ENCODE measurements around the gene NDUFA13.
A peak's percentile ranks its signal among the peaks of the same experiment; 100 is the strongest.

NDUFA13 gene

DNA sequence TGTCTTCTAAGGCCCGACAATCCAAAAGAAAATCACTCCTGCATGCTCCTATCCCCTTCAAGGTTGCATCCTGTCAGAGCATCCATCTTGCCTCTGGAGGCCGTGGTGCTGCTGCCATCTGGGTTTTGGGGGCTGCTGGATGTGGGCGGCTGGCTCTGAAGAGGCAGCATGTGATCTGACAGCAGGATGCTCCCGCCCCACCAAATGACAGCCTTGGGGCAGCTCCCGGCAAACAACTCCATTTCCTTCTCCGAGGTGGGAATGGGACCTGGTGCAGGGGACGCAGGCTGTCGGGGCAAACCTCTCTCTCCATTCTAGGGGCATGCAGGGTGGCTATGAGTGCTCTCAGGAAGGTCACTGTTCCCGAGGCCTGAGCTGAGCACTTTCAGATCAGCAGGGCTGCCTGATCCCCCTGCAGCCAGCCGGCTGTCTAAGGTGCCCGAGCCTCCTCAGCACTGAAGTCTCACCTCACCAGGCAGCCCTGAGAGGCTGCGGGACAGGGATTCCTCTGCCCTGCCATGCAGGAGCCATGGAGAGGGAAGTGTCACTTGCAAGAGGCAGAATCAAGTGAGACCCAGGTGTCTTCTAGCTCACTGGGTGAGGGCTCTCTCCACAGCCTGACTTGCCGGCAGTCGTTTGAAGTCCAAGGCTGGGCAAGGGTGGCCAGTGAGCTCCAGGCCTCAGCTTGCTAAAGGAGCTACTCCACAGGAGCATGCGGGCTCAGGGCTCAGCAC is 29.5 kb upstream of the NDUFA13 start:
- no peak overlapping the region for H3K9ac ChIP-seq (ENCODE audit: low read length)
- H3K79me2 ChIP-seq (ENCODE audit: insufficient read depth, low read length) = peaks cover 56% of the 10 kb centered on the region
- H3K27me3 ChIP-seq (ENCODE audit: low read length) = no peaks in the 10 kb centered on the region
- H3K36me3 ChIP-seq (ENCODE audit: low read length) = no peaks in the 10 kb centered on the region
- no peak overlapping the region for H2AFZ ChIP-seq (ENCODE audit: low read depth, low read length, severe bottlenecking)
- H3K27ac ChIP-seq (ENCODE audit: low read depth, low read length) = no peak overlapping the region
- H3K9me2 ChIP-seq (replicated peaks; ENCODE audit: insufficient read depth, low read length) = no peaks in the 10 kb centered on the region
- no peaks in the 10 kb centered on the region for H3K9me3 ChIP-seq (ENCODE audit: insufficient read depth, low read length)
- no peak overlapping the region for H3K4me3 ChIP-seq (ENCODE audit: insufficient read depth, low read length, poor library complexity, severe bottlenecking)
- H3K4me2 ChIP-seq (ENCODE audit: low read depth, low read length, poor library complexity, severe bottlenecking) = no peak overlapping the region
- H3F3A ChIP-seq (ENCODE audit: insufficient read depth) = peaks cover 17% of the 10 kb centered on the region
- no peaks in the 10 kb centered on the region; the same call in 1 of the 2 replicates for H4K20me1 ChIP-seq (ENCODE audit: low read depth, low read length)
- no peak for TF ChIP-seq EZH2phosphoT487 (conservative IDR thresholded peaks at IDR 0.05; ENCODE audit: low read length)
- TF ChIP-seq CTCF (IDR thresholded peaks at IDR 0.05; ENCODE audit: insufficient read depth, low read length, poor library complexity, severe bottlenecking) = no peak

DNA sequence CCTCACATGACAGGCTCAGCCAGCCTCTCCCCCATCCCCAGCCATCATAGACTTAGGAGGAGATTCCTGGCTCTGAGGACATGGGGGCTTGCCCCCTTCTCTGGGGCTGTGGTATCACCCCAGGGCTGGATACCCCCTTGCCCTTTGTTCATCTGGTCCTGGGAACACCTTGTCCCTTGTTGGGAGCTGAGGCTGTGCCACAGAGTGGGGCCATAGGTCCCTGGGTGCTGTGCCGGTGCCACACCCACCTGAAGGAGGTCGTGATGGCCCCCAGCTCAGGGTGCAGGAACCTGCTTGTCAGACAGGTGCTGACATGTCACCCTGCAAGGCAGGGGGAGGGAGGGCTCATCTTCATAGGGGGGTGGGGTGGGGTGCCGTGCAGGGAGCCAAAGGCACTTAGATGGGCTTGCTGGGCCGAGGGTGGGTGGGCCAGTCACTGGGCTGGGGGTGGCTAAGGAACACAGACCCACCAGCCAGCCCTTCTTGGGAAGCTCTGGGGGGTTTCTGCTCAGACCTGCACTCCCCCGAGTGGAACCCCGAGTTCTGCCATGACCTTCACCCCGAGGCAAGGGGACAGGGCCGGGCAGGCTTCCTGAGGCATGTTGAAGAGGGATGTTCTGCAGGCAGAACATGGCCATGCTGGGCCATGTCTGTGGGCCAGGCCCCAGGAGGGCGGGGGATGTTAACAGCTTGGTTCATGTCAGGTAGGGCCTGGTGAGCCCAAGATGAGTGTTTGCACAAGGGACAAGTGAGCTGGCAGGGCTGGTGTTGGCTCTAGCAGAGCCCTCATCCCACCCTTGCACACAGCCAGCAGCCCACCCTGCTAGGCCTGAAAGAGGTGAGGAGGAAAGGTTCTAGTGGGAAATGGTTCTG is 28.7 kb upstream of the NDUFA13 start:
- no peak for TF ChIP-seq EZH2phosphoT487 (conservative IDR thresholded peaks at IDR 0.05; ENCODE audit: low read length)
- no peak for TF ChIP-seq CTCF (IDR thresholded peaks at IDR 0.05; ENCODE audit: insufficient read depth, low read length, poor library complexity, severe bottlenecking)
- no peak overlapping the region for H3K27ac ChIP-seq (ENCODE audit: low read depth, low read length)

GRCh38 chr19:19487950-19488874 is 27.8 kb upstream of the NDUFA13 start:
- H3K27ac ChIP-seq (ENCODE audit: low read depth, low read length) = peak overlapping the region; percentile 71
- H3K9me2 ChIP-seq (replicated peaks; ENCODE audit: insufficient read depth, low read length) = no peaks in the 10 kb centered on the region
- H3F3A ChIP-seq (ENCODE audit: insufficient read depth) = peaks cover 17% of the 10 kb centered on the region
- peaks cover 51% of the 10 kb centered on the region for H3K79me2 ChIP-seq (ENCODE audit: insufficient read depth, low read length)
- H3K4me2 ChIP-seq (ENCODE audit: low read depth, low read length, poor library complexity, severe bottlenecking) = peak overlapping the region; percentile 22
- H3K27me3 ChIP-seq (ENCODE audit: low read length) = no peaks in the 10 kb centered on the region
- peak overlapping the region; percentile 25; the same call in 1 of the 2 replicates for H3K9ac ChIP-seq (ENCODE audit: low read length)
- H3K36me3 ChIP-seq (ENCODE audit: low read length) = no peaks in the 10 kb centered on the region
- H2AFZ ChIP-seq (ENCODE audit: low read depth, low read length, severe bottlenecking) = no peak overlapping the region
- H3K4me3 ChIP-seq (ENCODE audit: insufficient read depth, low read length, poor library complexity, severe bottlenecking) = no peak overlapping the region
- H4K20me1 ChIP-seq (ENCODE audit: low read depth, low read length) = no peaks in the 10 kb centered on the region
- H3K9me3 ChIP-seq (ENCODE audit: insufficient read depth, low read length) = no peaks in the 10 kb centered on the region
- TF ChIP-seq EZH2phosphoT487 (conservative IDR thresholded peaks at IDR 0.05; ENCODE audit: low read length) = no peak
- no peak for TF ChIP-seq CTCF (IDR thresholded peaks at IDR 0.05; ENCODE audit: insufficient read depth, low read length, poor library complexity, severe bottlenecking)

More for the DNA sequence above, 28.7 kb upstream of the NDUFA13 start:
- Histone ChIP-seq H2AFZ (ENCODE audit: low read depth, low read length, severe bottlenecking) (no peak overlapping the region), H3K27me3 (ENCODE audit: low read length) (no peaks in the 10 kb centered on the region), H4K20me1 (ENCODE audit: low read depth, low read length) (no peaks in the 10 kb centered on the region), H3K4me2 (ENCODE audit: low read depth, low read length, poor library complexity, severe bottlenecking) (no peak overlapping the region), H3K9me3 (ENCODE audit: insufficient read depth, low read length) (no peaks in the 10 kb centered on the region), H3F3A (ENCODE audit: insufficient read depth) (peaks cover 17% of the 10 kb centered on the region), H3K9ac (ENCODE audit: low read length) (no peak overlapping the region), H3K9me2 (replicated peaks; ENCODE audit: insufficient read depth, low read length) (no peaks in the 10 kb centered on the region), H3K4me3 (ENCODE audit: insufficient read depth, low read length, poor library complexity, severe bottlenecking) (no peak overlapping the region), H3K79me2 (ENCODE audit: insufficient read depth, low read length) (peaks cover 56% of the 10 kb centered on the region), H3K36me3 (ENCODE audit: low read length) (no peaks in the 10 kb centered on the region)
